Neural cell (in vitro differentiated cells): ENCODE data around the gene KIF24. TPM values are rescaled to one million over a fixed set of nuclear protein-coding genes. Genes with fewer than 3 reads are reported as not detected.

Experiments used
- H2AFZ ChIP-seq: fragments of 200-600, 300-800 bp; sonication (generic), shearing (Covaris generic); 2 replicates; pipeline ENCODE4 v1.6.0; 2014; ENCODE audit warnings: low read depth, mild to moderate bottlenecking, antibody characterized with exemption, low read length, moderate library complexity
- H3F3A ChIP-seq: fragments of 200-600 bp; shearing (Covaris generic); 2 replicates; pipeline ENCODE4 v1.6.1; 2016; ENCODE audit warnings: mild to moderate bottlenecking, moderate library complexity, mixed read lengths, antibody characterized with exemption, low read length; ENCODE audit not compliant: insufficient read depth, poor library complexity, severe bottlenecking
- H3K27ac ChIP-seq: fragments of 200-600, 300-800 bp; sonication (generic), shearing (Covaris generic); 2 replicates; pipeline ENCODE4 v1.5.1; 2014; ENCODE audit warnings: mild to moderate bottlenecking, low read length, moderate library complexity
- H3K27me3 ChIP-seq: fragments of 300-800, 200-600 bp; sonication (generic), shearing (Covaris generic); 2 replicates; pipeline ENCODE4 v1.6.0; 2014; ENCODE audit warnings: mild to moderate bottlenecking, low read depth, low read length, moderate library complexity; ENCODE audit not compliant: insufficient read depth
- H3K36me3 ChIP-seq: fragments of 300-800, 200-600 bp; sonication (generic), shearing (Covaris generic); 2 replicates; pipeline ENCODE4 v1.5.1; 2014; ENCODE audit warnings: mild to moderate bottlenecking, antibody characterized with exemption, low read length, moderate library complexity; ENCODE audit not compliant: insufficient read depth
- H3K4me2 ChIP-seq: fragments of 300-800, 200-600 bp; sonication (generic), shearing (Covaris generic); 2 replicates; pipeline ENCODE4 v1.6.0; 2014; ENCODE audit warnings: mild to moderate bottlenecking, low read length
- H3K4me3 ChIP-seq: fragments of 300-800, 200-600 bp; sonication (generic), shearing (Covaris generic); 2 replicates; pipeline ENCODE4 v1.5.1; 2014; ENCODE audit warnings: mild to moderate bottlenecking, low read length, moderate library complexity
- H3K79me2 ChIP-seq: fragments of 200-600 bp; shearing (Covaris generic); replicated peaks from 2 replicates; pipeline ENCODE4 v1.6.0; 2014; ENCODE audit warnings: mild to moderate bottlenecking, low read length, moderate library complexity; ENCODE audit not compliant: insufficient read depth
- H3K9ac ChIP-seq: fragments of 300-800, 200-600 bp; sonication (generic), shearing (Covaris generic); 2 replicates; pipeline ENCODE4 v1.6.1; 2016; ENCODE audit warnings: mild to moderate bottlenecking, low read length, mixed read lengths
- H3K9me2 ChIP-seq: fragments of 200-600 bp; shearing (Covaris generic); 2 replicates; pipeline ENCODE4 v1.6.1; 2016; ENCODE audit warnings: mild to moderate bottlenecking, low read length, mixed read lengths; ENCODE audit not compliant: insufficient read depth
- H3K9me3 ChIP-seq: fragments of 200-600, 300-800 bp; sonication (generic), shearing (Covaris generic); 2 replicates; pipeline ENCODE4 v1.6.1; 2016; ENCODE audit warnings: mild to moderate bottlenecking, mixed run types, low read length, moderate library complexity, mixed read lengths
- H4K20me1 ChIP-seq: fragments of 200-600 bp; shearing (Covaris generic); 2 replicates; pipeline ENCODE4 v1.6.1; 2016; ENCODE audit warnings: mild to moderate bottlenecking, mixed run types; ENCODE audit not compliant: insufficient read depth
- CTCF ChIP-seq: fragments of 450-650 bp; IDR thresholded peaks from 2 replicates; pipeline ENCODE4 v1.5.1; 2014; ENCODE audit warnings: antibody characterized with exemption, mild to moderate bottlenecking, moderate library complexity; ENCODE audit not compliant: poor library complexity, severe bottlenecking
- EP300 ChIP-seq: fragments of 450-650 bp; conservative IDR thresholded peaks from 2 replicates; pipeline ENCODE4 v1.6.1; 2014; ENCODE audit warnings: antibody characterized with exemption, mild to moderate bottlenecking, moderate library complexity; ENCODE audit not compliant: poor library complexity, severe bottlenecking
- EZH2 ChIP-seq: fragments of 200-600, 300-800 bp; shearing (Covaris generic), sonication (generic); IDR thresholded peaks from 2 replicates; pipeline ENCODE4 v1.6.1; 2014; ENCODE audit warnings: antibody characterized with exemption, low read length, borderline replicate concordance, mild to moderate bottlenecking; ENCODE audit not compliant: insufficient read depth, poor library complexity, severe bottlenecking
- MXI1 ChIP-seq: fragments of 450-650 bp; conservative IDR thresholded peaks from 2 replicates; pipeline ENCODE4 v1.6.1; 2014; ENCODE audit warnings: antibody characterized with exemption, mild to moderate bottlenecking; ENCODE audit not compliant: poor library complexity, severe bottlenecking
- POLR2AphosphoS5 ChIP-seq: IDR thresholded peaks from 2 replicates; pipeline ENCODE4 v1.6.1; 2012
- RAD21 ChIP-seq: fragments of 450-650 bp; conservative IDR thresholded peaks from 2 replicates; pipeline ENCODE4 v1.6.1; 2014; ENCODE audit warnings: antibody characterized with exemption, mild to moderate bottlenecking, moderate library complexity
- REST ChIP-seq: IDR thresholded peaks from 2 replicates; pipeline ENCODE4 v1.6.1; 2012; ENCODE audit warnings: borderline replicate concordance
- SMC3 ChIP-seq: fragments of 450-650 bp; conservative IDR thresholded peaks from 2 replicates; pipeline ENCODE4 v1.6.1; 2014; ENCODE audit warnings: antibody characterized with exemption, mild to moderate bottlenecking, moderate library complexity; ENCODE audit not compliant: poor library complexity
- TAF1 ChIP-seq: IDR thresholded peaks from 2 replicates; pipeline ENCODE4 v1.6.1; 2012; ENCODE audit warnings: low read depth
- polyA plus RNA-seq: library from polyadenylated mRNA; depleted of rRNA; stranded (reverse); fragments of >200 nt; gene quantifications from 2 replicates; pipeline ENCODE4 v1.2.3, GENCODE V29; 2014

KIF24 gene
- polyA plus RNA-seq, 1 donor from 2014 or later = 0.19 TPM

- peak within 1 kb of the TSS; percentile 72 for H3K9ac ChIP-seq
- H3K9me3 ChIP-seq = peaks cover 7% of the 10 kb centered on the region
- H2AFZ ChIP-seq = peak within 1 kb of the TSS; percentile 76
- H3K4me2 ChIP-seq = peak within 1 kb of the TSS; percentile 62
- peaks cover 26% of the 10 kb centered on the region for H3K27me3 ChIP-seq
- TF ChIP-seq RAD21 (no peak), POLR2AphosphoS5 (peak; percentile 44), EP300 (peak; percentile 17), SMC3 (no peak), CTCF (peak; percentile 27), TAF1 (peak; percentile 19), REST (peak; percentile 75), EZH2 (no peak)
- peak within 1 kb of the TSS; percentile 94 for H3K4me3 ChIP-seq
- H3K36me3 ChIP-seq = peaks cover 4% of the 10 kb centered on the region
- H3K79me2 ChIP-seq = no peaks in the 10 kb centered on the region
- H3F3A ChIP-seq = no peaks in the 10 kb centered on the region
- H4K20me1 ChIP-seq = no peaks in the 10 kb centered on the region
- no peaks in the 10 kb centered on the region for H3K9me2 ChIP-seq
- H3K27ac ChIP-seq = no peak within 1 kb of the TSS
Observed at GRCh38 chr9:34376596-34377403, 47.7 kb upstream of the KIF24 start, which contains the start of gene MYORG. Gene MYORG, minus strand, starts transcription at chr9:34376898. Its CDS starts 3,955 bp downstream, at chr9:34372943.

- peaks cover 21% of the 10 kb centered on the region for H3K27me3 ChIP-seq
- no peak overlapping the region for H3K27ac ChIP-seq
- TF ChIP-seq MXI1 (no peak), POLR2AphosphoS5 (no peak), CTCF (peak; percentile 39), EZH2 (no peak)
Observed at GRCh38 chr9:34375901-34376595, 47.0 kb upstream of the KIF24 start.

More at GRCh38 chr9:34375901-34376595, 47.0 kb upstream of the KIF24 start:
- Histone ChIP-seq H3K9ac (peak overlapping the region; percentile 72), H4K20me1 (no peaks in the 10 kb centered on the region), H3K4me2 (peak overlapping the region; percentile 62), H3K9me2 (no peaks in the 10 kb centered on the region), H2AFZ (peak overlapping the region; percentile 76), H3K9me3 (peaks cover 8% of the 10 kb centered on the region), H3K36me3 (peaks cover 11% of the 10 kb centered on the region), H3K79me2 (no peaks in the 10 kb centered on the region), H3F3A (no peaks in the 10 kb centered on the region), H3K4me3 (peak overlapping the region; percentile 94)
